Activated CD4-positive, alpha-beta T cell treated with anti-CD3 and anti-CD28 coated beads for 36 hours (primary cell): ENCODE measurements around the gene DGKD. TPM values are rescaled to one million over a fixed set of nuclear protein-coding genes. Genes with fewer than 3 reads are reported as not detected.

Experiments
- ATAC-seq: fragments of 200-7000 bp; cut with Tn5 transposase; one replicate; pipeline ENCODE4 v1.10.0; 2021; ENCODE audit warnings: mild to moderate bottlenecking, moderate library complexity
- CTCF ChIA-PET: fragments of 350-600 bp; sonication (Branson Sonifier 250); formaldehyde crosslinking; loops from one replicate; lab custom pipeline; 2021; ENCODE audit warnings: antibody characterized with exemption; lab: Charles Lee
- POLR2A ChIA-PET: fragments of 350-600 bp; sonication (Branson Sonifier 250); formaldehyde crosslinking; loops from one replicate; lab custom pipeline; 2021; ENCODE audit warnings: antibody characterized with exemption, inconsistent platforms; lab: Charles Lee
- DNase-seq: peaks from one replicate; pipeline ENCODE4 v3.0.0-alpha.2; 2020
- H3K27ac Mint-ChIP-seq: one replicate; pipeline ENCODE4 v1.8.0; 2021; ENCODE audit warnings: mixed read lengths
- H3K27me3 Mint-ChIP-seq: one replicate; pipeline ENCODE4 v1.8.0; 2021; ENCODE audit warnings: mixed read lengths
- H3K36me3 Mint-ChIP-seq: one replicate; pipeline ENCODE4 v1.8.0; 2021; ENCODE audit warnings: low read depth, mixed read lengths
- H3K4me1 Mint-ChIP-seq: one replicate; pipeline ENCODE4 v1.8.0; 2021; ENCODE audit warnings: mixed read lengths
- H3K4me3 Mint-ChIP-seq: one replicate; pipeline ENCODE4 v1.8.0; 2021; ENCODE audit warnings: mild to moderate bottlenecking, moderate library complexity, mixed read lengths
- H3K9me3 Mint-ChIP-seq: one replicate; pipeline ENCODE4 v1.8.0; 2021; ENCODE audit warnings: low read depth, mixed read lengths
- intact Hi-C, 2 experiments: fragments of 100-400 bp; cut with DNase I in 1 of 2; cut with micrococcal nuclease in 1 of 2; formaldehyde crosslinking; loops; one replicate each; pipeline versions ENCODE4 v1.14.2 to v1.15.1; 2022 to 2024; cut with DNase I, micrococcal nuclease
- total RNA-seq, 2 experiments: library from RNA; stranded (reverse); gene quantifications; one replicate each; pipeline ENCODE4 v1.2.3, GENCODE V29; 2021

The DGKD gene
- total RNA-seq, 2 experiments from 2014 or later = 57.0 to 62.6 TPM

GRCh38 chr2:233338812-233339368 lies 15.4 kb upstream of the DGKD start:
- Mint-ChIP-seq H3K4me3 (no peak overlapping the region), H3K4me1 (peaks cover 15% of the 10 kb centered on the region), H3K9me3 (no peaks in the 10 kb centered on the region), H3K27ac (no peak overlapping the region), H3K36me3 (no peaks in the 10 kb centered on the region), H3K27me3 (no peaks in the 10 kb centered on the region)
- ChIA-PET CTCF (interaction anchor here (1.1 kb wide), 1 partner anchor 9 kb away, joined by 5 read pairs; no protein-coding TSS in a partner anchor), POLR2A (no interaction called here)
- no peak for DNase-seq
- intact Hi-C loops = no loop called here
- ATAC-seq = no peak

GRCh38 chr2:233339427-233339826 lies 14.9 kb upstream of the DGKD start:
- POLR2A ChIA-PET = no interaction called here
- ATAC-seq (no peak), DNase-seq (no peak)
- CTCF ChIA-PET = interaction anchor here (1.1 kb wide), 1 partner anchor 9 kb away, joined by 5 read pairs; no protein-coding TSS in a partner anchor
- no peaks in the 10 kb centered on the region for H3K9me3 Mint-ChIP-seq
- H3K27me3 Mint-ChIP-seq = no peaks in the 10 kb centered on the region
- peaks cover 11% of the 10 kb centered on the region for H3K4me1 Mint-ChIP-seq
- no peak overlapping the region for H3K4me3 Mint-ChIP-seq
- H3K27ac Mint-ChIP-seq = no peak overlapping the region
- intact Hi-C loops = no loop called here
- H3K36me3 Mint-ChIP-seq = no peaks in the 10 kb centered on the region

- ChIA-PET CTCF (interaction anchor here (0.7 kb wide), 1 partner anchor 35 kb away, joined by 4 read pairs; no protein-coding TSS in a partner anchor), POLR2A (no interaction called here)
- H3K27ac Mint-ChIP-seq = no peak overlapping the region
- H3K9me3 Mint-ChIP-seq = no peaks in the 10 kb centered on the region
- ATAC-seq (no peak), DNase-seq (no peak)
- H3K36me3 Mint-ChIP-seq = no peaks in the 10 kb centered on the region
- H3K4me1 Mint-ChIP-seq = peaks cover 4% of the 10 kb centered on the region
- no peak overlapping the region for H3K4me3 Mint-ChIP-seq
- intact Hi-C loops = no loop called here
- no peaks in the 10 kb centered on the region for H3K27me3 Mint-ChIP-seq
Observed at GRCh38 chr2:233341296-233341695, 13.0 kb upstream of the DGKD start.

GRCh38 chr2:233342301-233342700 lies 12.0 kb upstream of the DGKD start:
- Mint-ChIP-seq H3K27me3 (no peaks in the 10 kb centered on the region), H3K27ac (no peak overlapping the region), H3K4me3 (no peak overlapping the region), H3K4me1 (peaks cover 4% of the 10 kb centered on the region), H3K9me3 (no peaks in the 10 kb centered on the region), H3K36me3 (no peaks in the 10 kb centered on the region)
- ATAC-seq (no peak), DNase-seq (no peak)
- intact Hi-C loops = no loop called here
- POLR2A ChIA-PET = no interaction called here
- CTCF ChIA-PET = interaction anchor here (0.8 kb wide), 1 partner anchor 64 kb away, joined by 3 read pairs; no protein-coding TSS in a partner anchor

GRCh38 chr2:233343171-233343705 lies 11.1 kb upstream of the DGKD start:
- no peak for DNase-seq
- ATAC-seq = no peak
- ChIA-PET POLR2A (interaction anchor here (0.6 kb wide), 1 partner anchor 23 kb away, joined by 3 read pairs; no protein-coding TSS in a partner anchor), CTCF (interaction anchor here (0.9 to 1.4 kb wide), 4 partner anchors 10 to 22 kb away, joined by 3 to 4 read pairs (median 3); no protein-coding TSS in a partner anchor)
- no peak overlapping the region for H3K27ac Mint-ChIP-seq
- H3K4me1 Mint-ChIP-seq = peaks cover 4% of the 10 kb centered on the region
- intact Hi-C loops = no loop called here
- no peaks in the 10 kb centered on the region for H3K36me3 Mint-ChIP-seq
- no peak overlapping the region for H3K4me3 Mint-ChIP-seq
- no peaks in the 10 kb centered on the region for H3K27me3 Mint-ChIP-seq
- H3K9me3 Mint-ChIP-seq = no peaks in the 10 kb centered on the region

GRCh38 chr2:233346376-233346775 lies 7.9 kb upstream of the DGKD start:
- ChIA-PET CTCF (interaction anchor here (1.4 kb wide), 1 partner anchor 39 kb away, joined by 3 read pairs; no protein-coding TSS in a partner anchor), POLR2A (no interaction called here)
- Mint-ChIP-seq H3K36me3 (no peaks in the 10 kb centered on the region), H3K4me1 (peaks cover 19% of the 10 kb centered on the region), H3K9me3 (no peaks in the 10 kb centered on the region), H3K27ac (no peak overlapping the region), H3K27me3 (no peaks in the 10 kb centered on the region), H3K4me3 (no peak overlapping the region)
- DNase-seq = no peak
- no peak for ATAC-seq
- intact Hi-C loops = no loop called here

- POLR2A ChIA-PET = no interaction called here
- DNase-seq (no peak), ATAC-seq (no peak)
- no peaks in the 10 kb centered on the region for H3K27me3 Mint-ChIP-seq
- peaks cover 21% of the 10 kb centered on the region for H3K4me1 Mint-ChIP-seq
- no peak overlapping the region for H3K27ac Mint-ChIP-seq
- H3K4me3 Mint-ChIP-seq = no peak overlapping the region
- no peaks in the 10 kb centered on the region for H3K36me3 Mint-ChIP-seq
- intact Hi-C loops = no loop called here
- H3K9me3 Mint-ChIP-seq = no peaks in the 10 kb centered on the region
- CTCF ChIA-PET = interaction anchor here (1.0 to 1.4 kb wide), 2 partner anchors 9 to 38 kb away, joined by 3 read pairs; no protein-coding TSS in a partner anchor
Observed at GRCh38 chr2:233346930-233347329, 7.4 kb upstream of the DGKD start.

GRCh38 chr2:233349005-233349998 lies 5.0 kb upstream of the DGKD start:
- peaks cover 29% of the 10 kb centered on the region for H3K4me1 Mint-ChIP-seq
- no peak for ATAC-seq
- ChIA-PET POLR2A (no interaction called here), CTCF (interaction anchor here (0.5 to 1.5 kb wide), 3 partner anchors 22 to 76 kb away, joined by 3 read pairs; no protein-coding TSS in a partner anchor)
- no peaks in the 10 kb centered on the region for H3K9me3 Mint-ChIP-seq
- H3K4me3 Mint-ChIP-seq = no peak overlapping the region
- intact Hi-C loops = no loop called here
- no peak overlapping the region for H3K27ac Mint-ChIP-seq
- no peak for DNase-seq
- no peaks in the 10 kb centered on the region for H3K36me3 Mint-ChIP-seq
- H3K27me3 Mint-ChIP-seq = no peaks in the 10 kb centered on the region

GRCh38 chr2:233350708-233351107 lies 3.6 kb upstream of the DGKD start:
- peak overlapping the region; percentile 61 for H3K27ac Mint-ChIP-seq
- intact Hi-C loops = loop anchor here (2.0 to 5.0 kb wide), 6 partner anchors 37 to 1568 kb away; partner anchors contain the start of genes ATG16L1 (in 1 of the 2), INPP5D (in 1 of the 2) and PDE6D (in 1 of the 2)
- POLR2A ChIA-PET = no interaction called here
- H3K27me3 Mint-ChIP-seq = no peaks in the 10 kb centered on the region
- DNase-seq = peak; percentile 50
- H3K4me3 Mint-ChIP-seq = no peak overlapping the region
- no peaks in the 10 kb centered on the region for H3K9me3 Mint-ChIP-seq
- ATAC-seq = peak; percentile 69
- H3K4me1 Mint-ChIP-seq = peaks cover 35% of the 10 kb centered on the region
- CTCF ChIA-PET = interaction anchor here (0.7 kb wide), 1 partner anchor 127 kb away, joined by 3 read pairs; no protein-coding TSS in a partner anchor
- peaks cover 5% of the 10 kb centered on the region for H3K36me3 Mint-ChIP-seq

GRCh38 chr2:233351423-233351822 lies 2.9 kb upstream of the DGKD start:
- no peaks in the 10 kb centered on the region for H3K9me3 Mint-ChIP-seq
- H3K4me3 Mint-ChIP-seq = no peak overlapping the region
- H3K27ac Mint-ChIP-seq = no peak overlapping the region
- H3K27me3 Mint-ChIP-seq = no peaks in the 10 kb centered on the region
- DNase-seq (no peak), ATAC-seq (no peak)
- peaks cover 12% of the 10 kb centered on the region for H3K36me3 Mint-ChIP-seq
- intact Hi-C loops = loop anchor here (2.0 to 5.0 kb wide), 6 partner anchors 36 to 1569 kb away; partner anchors contain the start of genes ATG16L1 (in 1 of the 2), INPP5D (in 1 of the 2) and PDE6D (in 1 of the 2)
- ChIA-PET CTCF (no interaction called here), POLR2A (no interaction called here)
- peaks cover 42% of the 10 kb centered on the region for H3K4me1 Mint-ChIP-seq
